ENCODE results near the gene EDC4. TPM values are rescaled to one million over a fixed set of nuclear protein-coding genes. Genes with fewer than 3 reads are reported as not detected.

EDC4 gene
- total and polyA plus RNA-seq, 2 of the 13 experiments (the other 11 are each of a cell fraction or from before 2014, with no cell fraction given) = 51.4 to 59.1 TPM

DNA sequence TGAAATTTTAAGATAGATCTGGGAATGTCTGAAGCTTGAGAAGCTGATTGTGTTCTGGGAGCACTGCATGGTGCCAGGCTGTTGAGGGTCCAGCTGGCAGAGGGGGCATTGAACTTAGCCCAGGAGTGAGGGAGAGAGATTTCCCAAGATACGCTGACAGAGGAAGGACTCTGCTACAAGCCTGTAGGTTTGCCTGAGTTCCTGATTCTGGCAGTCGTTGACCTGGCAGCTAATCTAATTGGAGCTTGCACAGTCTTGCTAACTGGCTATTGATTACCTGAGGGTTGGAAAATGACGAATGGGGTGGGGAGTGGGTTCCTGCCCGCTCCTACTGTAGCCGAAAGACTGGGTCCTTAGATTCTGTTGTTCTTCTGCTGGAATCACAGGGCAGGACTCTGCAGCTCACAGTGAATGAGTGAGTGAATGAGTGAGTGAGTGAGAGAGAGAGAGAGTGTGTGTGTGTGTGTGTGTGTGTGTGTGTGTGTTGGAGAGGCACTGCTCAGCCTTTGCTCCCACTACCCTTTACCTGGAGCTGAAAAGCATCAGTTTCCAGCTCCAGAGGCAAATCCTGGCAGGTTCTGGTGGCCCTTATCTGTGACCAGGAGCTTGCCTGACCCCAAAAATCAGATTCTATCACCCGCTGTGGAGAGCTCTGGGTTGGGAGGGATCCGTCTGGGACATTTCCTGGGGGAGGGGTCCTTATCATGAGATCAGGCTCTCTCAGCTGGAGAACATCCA is 42.1 kb downstream of the EDC4 start:
- CTCF ChIA-PET (ENCODE audit: low intra/inter-chr PET ratio, low total read pairs) = interaction anchor here (1.7 kb wide), 1 partner anchor 32 kb away, joined by 3 read pairs; no protein-coding TSS in a partner anchor
- DNase-seq (ENCODE audit: low spot score) (no peak), ATAC-seq (no peak), FAIRE-seq (no peak)
- POLR2A ChIA-PET = interaction anchor here (0.6 to 2.9 kb wide), 2 partner anchors 20 to 22 kb away, joined by 4 to 10 read pairs; partner anchors contain the start of gene PSKH1
- in situ Hi-C loops (cut with HindIII; ENCODE audit: extremely low pct_ligation_motif_present, low pct_unique_long_range_greater_than_20kb) = no loop called here
- Histone ChIP-seq H3K27ac (ENCODE audit: extremely low read length, insufficient read depth, low read length) (no peak overlapping the region), H3K36me3 (replicated peaks in 1 of 2; ENCODE audit: control insufficient read depth in 1 of 2, insufficient read depth in 2 of 2, low read length in 2 of 2) (peaks cover 13 to 27% of the 10 kb centered on the region in 2 experiments; a peak in 4 of 5 replicates), H3K4me3 (replicated peaks in 1 of 3; ENCODE audit: insufficient read depth in 1 of 3, low read depth in 2 of 3, low read length in 3 of 3) (no peak overlapping the region), H2AFZ (ENCODE audit: low read length) (no peak overlapping the region), H3K4me1 (ENCODE audit: insufficient read depth, low read length) (peaks cover 34% of the 10 kb centered on the region), H3K9ac (ENCODE audit: insufficient read depth, low read depth, low read length) (no peak overlapping the region), H3K27me3 (ENCODE audit: control insufficient read depth in 1 of 2, insufficient read depth in 2 of 2, low read length in 2 of 2) (no peaks in the 10 kb centered on the region), H3K4me2 (ENCODE audit: low read depth, low read length) (no peak overlapping the region), H3K9me3 (ENCODE audit: low read length) (no peaks in the 10 kb centered on the region), H4K20me1 (ENCODE audit: insufficient read depth, low read length) (peaks cover 6% of the 10 kb centered on the region; the same call in 1 of the 2 replicates), H3K79me2 (ENCODE audit: insufficient read depth, low read length) (no peaks in the 10 kb centered on the region)
- intact Hi-C loops (cut with micrococcal nuclease; ENCODE audit: unreplicated experiment) = no loop called here
- TF ChIP-seq SAP130 (CRISPR knock-in tag; IDR thresholded peaks at IDR 0.05; ENCODE audit: low read depth) (no peak), ZNF335 (CRISPR knock-in tag; IDR thresholded peaks at IDR 0.05) (no peak), ZNF552 (CRISPR knock-in tag; IDR thresholded peaks at IDR 0.05; ENCODE audit: borderline replicate concordance) (no peak), ZNF629 (CRISPR knock-in tag; conservative IDR thresholded peaks at IDR 0.05) (no peak), KLF16 (CRISPR knock-in tag; IDR thresholded peaks at IDR 0.05) (no peak), ZNF615 (CRISPR knock-in tag; IDR thresholded peaks at IDR 0.05; ENCODE audit: borderline replicate concordance) (no peak), PCBP1 (IDR thresholded peaks at IDR 0.05; ENCODE audit: borderline replicate concordance, low read depth, low read length) (no peak), ZNF678 (CRISPR knock-in tag; IDR thresholded peaks at IDR 0.05) (no peak), RCOR2 (CRISPR knock-in tag; IDR thresholded peaks at IDR 0.05) (no peak), MTA1 (CRISPR knock-in tag; IDR thresholded peaks at IDR 0.05; ENCODE audit: borderline replicate concordance) (no peak), PRMT3 (CRISPR knock-in tag; IDR thresholded peaks at IDR 0.05; ENCODE audit: borderline replicate concordance, low read depth) (no peak)
- TF ChIP-seq, protein P1, sequence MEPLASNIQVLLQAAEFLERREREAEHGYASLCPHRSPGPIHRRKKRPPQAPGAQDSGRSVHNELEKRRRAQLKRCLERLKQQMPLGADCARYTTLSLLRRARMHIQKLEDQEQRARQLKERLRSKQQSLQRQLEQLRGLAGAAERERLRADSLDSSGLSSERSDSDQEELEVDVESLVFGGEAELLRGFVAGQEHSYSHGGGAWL (CRISPR knock-in tag; IDR thresholded peaks at IDR 0.05) = no peak
- no TSS peak for BruUV-seq (replicated peaks)
- 91% methylated on average over 7 of the region's 7 CpGs for WGBS (ENCODE audit: low lambda C conversion rate)
